HEK293 (cell line): ENCODE results near the gene WNT5B.

Experiments used
- CTCF ChIA-PET: fragments of 350-600 bp; formaldehyde crosslinking; extraction: SDS; loops from one replicate; lab custom pipeline; 2021; ENCODE audit warnings: antibody characterized with exemption; lab: Yijun Ruan, JAX
- POLR2A ChIA-PET: fragments of 300-600 bp; formaldehyde crosslinking; extraction: SDS; loops from one replicate; lab custom pipeline; 2020; ENCODE audit warnings: antibody characterized with exemption, inconsistent platforms; lab: Yijun Ruan, JAX
- H3K27ac ChIP-seq: fragments of 200-500 bp; sonication (Bioruptor generic); 2 replicates; pipeline ENCODE4 v1.5.1; 2014; ENCODE audit warnings: low read depth, low read length, control low read depth, inconsistent platforms; ENCODE audit errors: extremely low read depth
- H3K36me3 ChIP-seq, 2 experiments: fragments of 200-500 bp in 1 of 2; sonication (Bioruptor generic) in 1 of 2; 1 replicate in 1 of 2; 2 replicates in 1 of 2; pipeline ENCODE4 v1.5.1; 2014 to 2017; ENCODE audit warnings: inconsistent platforms in 2 of 2, low read length in 2 of 2; ENCODE audit not compliant: control insufficient read depth in 2 of 2, insufficient read depth in 1 of 2
- H3K4me1 ChIP-seq: fragments of 200-500 bp; sonication (Bioruptor generic); 2 replicates; pipeline ENCODE4 v1.5.1; 2014; ENCODE audit warnings: mild to moderate bottlenecking, low read length, inconsistent platforms; ENCODE audit not compliant: control insufficient read depth, insufficient read depth
- H3K4me3 ChIP-seq: 2 replicates; pipeline ENCODE4 v1.5.1; 2011; ENCODE audit warnings: low read depth, mild to moderate bottlenecking, control low read depth, low read length, moderate library complexity
- H3K9me3 ChIP-seq: fragments of 200-500 bp; sonication (Bioruptor generic); 2 replicates; pipeline ENCODE4 v1.5.1; 2014; ENCODE audit warnings: low read depth, low read length, inconsistent platforms; ENCODE audit not compliant: control insufficient read depth, insufficient read depth
- CTCF ChIP-seq: fragments of 450-650 bp; formaldehyde crosslinking; IDR thresholded peaks from 2 replicates; pipeline ENCODE4 v1.5.1; 2016; ENCODE audit warnings: missing biosample characterization, missing genetic modification characterization
- HOXA7 ChIP-seq: sonication (generic); formaldehyde crosslinking; IDR thresholded peaks from 2 replicates; pipeline ENCODE4 v1.8.1; 2022; ENCODE audit warnings: missing genetic modification reagents, borderline replicate concordance
- IKZF3 ChIP-seq: fragments of 450-650 bp; IDR thresholded peaks from 2 replicates; pipeline ENCODE4 v1.5.0; 2018; ENCODE audit warnings: missing biosample characterization, mild to moderate bottlenecking, missing genetic modification characterization, moderate library complexity
- PRDM4 ChIP-seq: fragments of 450-650 bp; formaldehyde crosslinking; IDR thresholded peaks from 2 replicates; pipeline ENCODE4 v1.5.1; 2017; ENCODE audit warnings: missing biosample characterization, missing genetic modification characterization
- ZBTB17 ChIP-seq: fragments of 450-650 bp; formaldehyde crosslinking; IDR thresholded peaks from 2 replicates; pipeline ENCODE4 v1.5.1; 2016; ENCODE audit warnings: missing biosample characterization, missing genetic modification characterization
- ZNF140 ChIP-seq: fragments of 450-650 bp; formaldehyde crosslinking; IDR thresholded peaks from 2 replicates; pipeline ENCODE4 v1.5.1; 2016; ENCODE audit warnings: missing biosample characterization, missing genetic modification characterization
- ZNF18 ChIP-seq: fragments of 450-650 bp; formaldehyde crosslinking; IDR thresholded peaks from 2 replicates; pipeline ENCODE4 v1.5.1; 2016; ENCODE audit warnings: missing biosample characterization, missing genetic modification characterization
- ZNF24 ChIP-seq: fragments of 450-650 bp; formaldehyde crosslinking; IDR thresholded peaks from 2 replicates; pipeline ENCODE4 v1.5.1; 2016; ENCODE audit warnings: missing biosample characterization, missing genetic modification characterization
- ZNF404 ChIP-seq: fragments of 450-650 bp; formaldehyde crosslinking; IDR thresholded peaks from 2 replicates; pipeline ENCODE4 v1.5.1; 2017; ENCODE audit warnings: missing biosample characterization, missing genetic modification characterization
- ZNF449 ChIP-seq: fragments of 450-650 bp; formaldehyde crosslinking; IDR thresholded peaks from 2 replicates; pipeline ENCODE4 v1.5.1; 2017; ENCODE audit warnings: missing biosample characterization, mild to moderate bottlenecking, missing genetic modification characterization, moderate library complexity
- ZNF596 ChIP-seq: fragments of 450-650 bp; IDR thresholded peaks from 2 replicates; pipeline ENCODE4 v1.5.0; 2018; ENCODE audit warnings: missing biosample characterization, mild to moderate bottlenecking, missing genetic modification characterization, moderate library complexity
- ZNF600 ChIP-seq: fragments of 450-650 bp; formaldehyde crosslinking; IDR thresholded peaks from 2 replicates; pipeline ENCODE4 v1.5.1; 2016; ENCODE audit warnings: missing biosample characterization, missing genetic modification characterization
- ZNF610 ChIP-seq: fragments of 450-650 bp; formaldehyde crosslinking; IDR thresholded peaks from 2 replicates; pipeline ENCODE4 v1.5.1; 2016; ENCODE audit warnings: missing biosample characterization, missing genetic modification characterization, borderline replicate concordance
- ZNF629 ChIP-seq: fragments of 450-650 bp; formaldehyde crosslinking; IDR thresholded peaks from 2 replicates; pipeline ENCODE4 v1.5.1; 2017; ENCODE audit warnings: missing biosample characterization, missing genetic modification characterization
- ZNF664 ChIP-seq: fragments of 450-650 bp; formaldehyde crosslinking; IDR thresholded peaks from 2 replicates; pipeline ENCODE4 v1.5.1; 2016; ENCODE audit warnings: missing biosample characterization, missing genetic modification characterization
- ZNF701 ChIP-seq: fragments of 450-650 bp; formaldehyde crosslinking; IDR thresholded peaks from 2 replicates; pipeline ENCODE4 v1.5.1; 2016; ENCODE audit warnings: missing biosample characterization, missing genetic modification characterization
- ZNF777 ChIP-seq: fragments of 450-650 bp; formaldehyde crosslinking; IDR thresholded peaks from 2 replicates; pipeline ENCODE4 v1.5.1; 2017; ENCODE audit warnings: missing biosample characterization, missing genetic modification characterization, borderline replicate concordance
- ZSCAN18 ChIP-seq: fragments of 450-650 bp; formaldehyde crosslinking; IDR thresholded peaks from 2 replicates; pipeline ENCODE4 v1.5.1; 2016; ENCODE audit warnings: missing biosample characterization, missing genetic modification characterization

Gene WNT5B

GRCh38 chr12:1622406-1622805, 6.6 kb upstream of the WNT5B start:
- peaks cover 7% of the 10 kb centered on the region for H3K4me1 ChIP-seq
- H3K4me3 ChIP-seq = no peak overlapping the region
- H3K9me3 ChIP-seq = no peaks in the 10 kb centered on the region
- no peaks in the 10 kb centered on the region for H3K36me3 ChIP-seq
- no peak overlapping the region for H3K27ac ChIP-seq
- ChIA-PET POLR2A (no interaction called here), CTCF (interaction anchor here (0.7 to 2.0 kb wide), 3 partner anchors 10 to 93 kb away, joined by 3 to 15 read pairs (median 3); no protein-coding TSS in a partner anchor)
- TF ChIP-seq ZNF18 (tag by site-specific recombination) = no peak
- TF ChIP-seq ZNF777 (tag by site-specific recombination) = no peak
- TF ChIP-seq ZSCAN18 (tag by site-specific recombination) = no peak
- no peak for TF ChIP-seq IKZF3 (tag by site-specific recombination)
- TF ChIP-seq ZNF600 (tag by site-specific recombination) = no peak
- no peak for TF ChIP-seq PRDM4 (tag by site-specific recombination)
- TF ChIP-seq ZNF140 (tag by site-specific recombination) = no peak
- TF ChIP-seq ZNF610 = no peak
- TF ChIP-seq ZNF701 (tag by site-specific recombination) = no peak
- no peak for TF ChIP-seq ZBTB17 (tag by site-specific recombination)
- TF ChIP-seq HOXA7 (CRISPR knock-in tag) = no peak
- TF ChIP-seq ZNF664 (tag by site-specific recombination) = no peak
- TF ChIP-seq CTCF (tag by site-specific recombination) = no peak
- TF ChIP-seq ZNF596 (tag by site-specific recombination) = no peak
- TF ChIP-seq ZNF629 (tag by site-specific recombination) = no peak
- no peak for TF ChIP-seq ZNF24
- no peak for TF ChIP-seq ZNF449
- no peak for TF ChIP-seq ZNF404 (tag by site-specific recombination)
